Panc1 (cell line): ENCODE data around the gene BARHL1. TPM values are rescaled to one million over a fixed set of nuclear protein-coding genes. Genes with fewer than 3 reads are reported as not detected.

Experiments used
- ATAC-seq: fragments of 200-7000 bp; cut with Tn5 transposase; 2 replicates; pipeline ENCODE4 v1.9.1; 2020; ENCODE audit warnings: mild to moderate bottlenecking, moderate library complexity
- BruUV-seq: library from RNA; stranded (reverse); fragments of 400-500 nt; replicated peaks from 2 replicates; lab custom pipeline; 2021; lab: Mats Ljungman, UMichigan
- CTCF ChIA-PET: fragments of 300-600 bp; sonication (Branson Sonifier 250); formaldehyde crosslinking; loops from one replicate; lab custom pipeline; 2022; ENCODE audit warnings: antibody characterized with exemption; lab: Charles Lee
- POLR2A ChIA-PET: fragments of 300-600 bp; sonication (Branson Sonifier 250); formaldehyde crosslinking; loops from one replicate; lab custom pipeline; 2022; ENCODE audit warnings: antibody characterized with exemption; lab: Charles Lee
- DNase-seq: peaks from one replicate; pipeline ENCODE4 v3.0.0-alpha.2; 2010; ENCODE audit warnings: low read depth, low spot score
- H3K27ac ChIP-seq: 2 replicates; pipeline ENCODE4 v1.5.1; 2011; ENCODE audit warnings: mild to moderate bottlenecking, low read length, inconsistent platforms
- H3K27me3 ChIP-seq: fragments of 200-500 bp; sonication (Bioruptor generic); 2 replicates; pipeline ENCODE4 v1.6.0; 2014; ENCODE audit warnings: low read length, inconsistent platforms; ENCODE audit not compliant: control insufficient read depth, insufficient read depth
- H3K36me3 ChIP-seq: fragments of 200-500 bp; sonication (Bioruptor generic); 2 replicates; pipeline ENCODE4 v1.5.1; 2014; ENCODE audit warnings: inconsistent platforms, mild to moderate bottlenecking, low read length, moderate library complexity; ENCODE audit not compliant: control insufficient read depth, insufficient read depth
- H3K4me1 ChIP-seq: 2 replicates; pipeline ENCODE4 v1.5.1; 2011; ENCODE audit warnings: inconsistent platforms, mild to moderate bottlenecking, low read length, moderate library complexity; ENCODE audit not compliant: control insufficient read depth, insufficient read depth
- H3K4me3 ChIP-seq, 2 experiments: 2 replicates each; pipeline ENCODE4 v1.5.1; 2011 to 2012; ENCODE audit warnings: low read depth in 2 of 2, low read length in 2 of 2, mild to moderate bottlenecking in 2 of 2, inconsistent platforms in 1 of 2, moderate library complexity in 1 of 2
- H3K9me3 ChIP-seq: fragments of 200-500 bp; sonication (Bioruptor generic); 2 replicates; pipeline ENCODE4 v1.5.1; 2014; ENCODE audit warnings: low read depth, mild to moderate bottlenecking, inconsistent platforms, low read length, moderate library complexity; ENCODE audit not compliant: control insufficient read depth, insufficient read depth
- CTCF ChIP-seq: fragments of 450-650 bp; IDR thresholded peaks from 2 replicates; pipeline ENCODE4 v1.5.1; 2017; ENCODE audit warnings: mild to moderate bottlenecking
- POLR2AphosphoS5 ChIP-seq: IDR thresholded peaks from 2 replicates; pipeline ENCODE4 v1.6.1; 2012; ENCODE audit warnings: mild to moderate bottlenecking, low read depth, low read length, moderate library complexity
- REST ChIP-seq, 2 experiments: IDR thresholded peaks; 2 replicates each; pipeline ENCODE4 v1.6.1; 2011 to 2012; ENCODE audit warnings: low read depth in 2 of 2, control low read depth in 1 of 2, low read length in 1 of 2, mild to moderate bottlenecking in 1 of 2, moderate library complexity in 1 of 2; ENCODE audit not compliant: insufficient read depth in 1 of 2
- SIN3A ChIP-seq: IDR thresholded peaks from 2 replicates; pipeline ENCODE4 v1.6.1; 2012; ENCODE audit warnings: low read depth, mild to moderate bottlenecking, low read length, moderate library complexity, borderline replicate concordance; ENCODE audit not compliant: insufficient read depth
- TCF7L2 ChIP-seq: IDR thresholded peaks from 2 replicates; pipeline ENCODE4 v1.6.1; 2011; ENCODE audit warnings: mild to moderate bottlenecking, low read depth, low read length, inconsistent platforms
- in situ Hi-C: cut with HindIII; loops from 2 replicates; pipeline ENCODE4 v1.10.0; 2016; ENCODE audit warnings: low sequenced_read_pairs, low pct_unique_long_range_greater_than_20kb
- intact Hi-C: fragments of 100-400 bp; cut with micrococcal nuclease; formaldehyde crosslinking; loops from one replicate; pipeline ENCODE4 v1.10.0; 2022; ENCODE audit not compliant: unreplicated experiment
- total RNA-seq: library from RNA; stranded (reverse); gene quantifications from one replicate; pipeline ENCODE4 v1.2.1, GENCODE V29; 2021; ENCODE audit not compliant: unreplicated experiment

The BARHL1 gene
- total RNA-seq, 1 experiment from 2014 or later, result not detected

GRCh38 chr9:132609184-132609583 lies 26.8 kb downstream of the BARHL1 start:
- no peak overlapping the region for H3K27ac ChIP-seq
- BruUV-seq, result no TSS peak

GRCh38 chr9:132609829-132610228 lies 27.4 kb downstream of the BARHL1 start:
- no peaks in the 10 kb centered on the region for H3K4me1 ChIP-seq
- H3K9me3 ChIP-seq, result no peaks in the 10 kb centered on the region
- intact Hi-C loops, result no loop called here
- CTCF ChIA-PET, result no interaction called here
- ATAC-seq, result no peak
- in situ Hi-C loops, result no loop called here
- DNase-seq, result no peak
- H3K36me3 ChIP-seq, result no peaks in the 10 kb centered on the region; the same call in 1 of the 2 replicates
- no peak overlapping the region for H3K27ac ChIP-seq
- no peak for TF ChIP-seq POLR2AphosphoS5
- no peak for TF ChIP-seq CTCF
- TF ChIP-seq REST (IDR thresholded peaks at IDR 0.05; ENCODE audit: insufficient read depth in 1 of 2, low read depth in 2 of 2, low read length in 1 of 2), result no peak
- TF ChIP-seq SIN3A, result no peak
- TF ChIP-seq TCF7L2, result no peak
- H3K27me3 ChIP-seq, result no peaks in the 10 kb centered on the region
- POLR2A ChIA-PET, result no interaction called here
- BruUV-seq, result no TSS peak
- no peak overlapping the region for H3K4me3 ChIP-seq

More at GRCh38 chr9:132609184-132609583, 26.8 kb downstream of the BARHL1 start:
- Histone ChIP-seq H3K36me3 (no peaks in the 10 kb centered on the region; the same call in 1 of the 2 replicates), H3K9me3 (no peaks in the 10 kb centered on the region), H3K27me3 (no peaks in the 10 kb centered on the region), H3K4me3 (no peak overlapping the region), H3K4me1 (no peaks in the 10 kb centered on the region)
- in situ Hi-C loops (no loop called here), intact Hi-C loops (no loop called here)
- no peak for ATAC-seq
- no peak for DNase-seq
- no peak for TF ChIP-seq SIN3A
- no peak for TF ChIP-seq REST (IDR thresholded peaks at IDR 0.05; ENCODE audit: insufficient read depth in 1 of 2, low read depth in 2 of 2, low read length in 1 of 2)
- no peak for TF ChIP-seq POLR2AphosphoS5
- no peak for TF ChIP-seq CTCF
- POLR2A ChIA-PET, result no interaction called here
- CTCF ChIA-PET, result no interaction called here
